H1 (cell line): ENCODE results near the gene CHRM4. TPM values are rescaled to one million over a fixed set of nuclear protein-coding genes. Genes with fewer than 3 reads are reported as not detected.

Source experiments
- CTCF ChIA-PET: fragments of 300-600 bp; sonication (Branson Sonifier 250); formaldehyde crosslinking; loops from one replicate; lab custom pipeline; 2021; ENCODE audit not compliant: partially characterized antibody; lab: Charles Lee
- POLR2A ChIA-PET: fragments of 300-600 bp; sonication (Branson Sonifier 250); formaldehyde crosslinking; loops from one replicate; lab custom pipeline; 2021; ENCODE audit warnings: inconsistent platforms; ENCODE audit not compliant: partially characterized antibody; lab: Charles Lee
- DNase-seq, 2 experiments: peaks; one replicate each; pipeline versions ENCODE4 v3.0.0 to v3.0.0-alpha.2; 2010 to 2022; ENCODE audit warnings: low spot score in 2 of 2, low read depth in 1 of 2, mixed read lengths in 1 of 2
- FAIRE-seq: peaks from 2 replicates; lab custom pipeline; 2011; peaks lifted over from hg19 to GRCh38; lab: Jason Lieb, UNC
- H2AFZ ChIP-seq: 2 replicates; pipeline ENCODE4 v1.8.1; 2012; ENCODE audit warnings: low read length, inconsistent platforms
- H2AK5ac ChIP-seq: 2 replicates; pipeline ENCODE4 v1.6.1; 2013; ENCODE audit warnings: low read depth, low read length
- H2BK120ac ChIP-seq: replicated peaks from 2 replicates; pipeline ENCODE3; 2013; ENCODE audit warnings: low read depth, low read length, inconsistent platforms
- H2BK12ac ChIP-seq: 2 replicates; pipeline ENCODE4 v1.6.1; 2013; ENCODE audit warnings: low read depth, low read length
- H2BK15ac ChIP-seq: 2 replicates; pipeline ENCODE4 v1.6.1; 2013; ENCODE audit warnings: low read length
- H2BK20ac ChIP-seq: 2 replicates; pipeline ENCODE4 v1.6.1; 2013; ENCODE audit warnings: low read length
- H2BK5ac ChIP-seq: 2 replicates; pipeline ENCODE4 v1.6.1; 2013; ENCODE audit warnings: low read depth, low read length
- H3K14ac ChIP-seq: 2 replicates; pipeline ENCODE4 v1.6.1; 2013; ENCODE audit warnings: inconsistent platforms; ENCODE audit not compliant: insufficient read length
- H3K18ac ChIP-seq: 2 replicates; pipeline ENCODE4 v1.6.1; 2013; ENCODE audit warnings: low read length; ENCODE audit errors: extremely low read depth
- H3K23ac ChIP-seq: 2 replicates; pipeline ENCODE4 v1.6.1; 2013; ENCODE audit warnings: inconsistent platforms; ENCODE audit not compliant: insufficient read length
- H3K23me2 ChIP-seq: 2 replicates; pipeline ENCODE4 v1.6.1; 2013; ENCODE audit warnings: low read depth, low read length
- H3K27ac ChIP-seq: 2 replicates; pipeline ENCODE4 v1.6.1; 2011; ENCODE audit warnings: low read depth, low read length, inconsistent platforms
- H3K27me3 ChIP-seq, 4 experiments: replicated peaks in 1 of 4; 1 replicate in 1 of 4; 2 replicates in 3 of 4; pipeline versions ENCODE4 v1.6.1 to v1.8.1; 2011 to 2013; ENCODE audit warnings: low read length in 3 of 4, mild to moderate bottlenecking in 3 of 4, inconsistent platforms in 2 of 4, mixed read lengths in 2 of 4, moderate library complexity in 1 of 4; ENCODE audit not compliant: control insufficient read depth in 3 of 4, insufficient read depth in 3 of 4; ENCODE audit errors: extremely low read depth in 1 of 4
- H3K36me3 ChIP-seq, 4 experiments: 2 replicates each; pipeline versions ENCODE4 v1.6.1 to v1.8.1; 2011 to 2013; ENCODE audit warnings: mild to moderate bottlenecking in 4 of 4, low read length in 3 of 4, moderate library complexity in 2 of 4, control low read depth in 1 of 4, inconsistent platforms in 1 of 4; ENCODE audit not compliant: insufficient read depth in 4 of 4, control insufficient read depth in 2 of 4
- H3K4ac ChIP-seq: replicated peaks from 2 replicates; pipeline ENCODE3; 2013; ENCODE audit warnings: low read length, low read depth, mixed read lengths, inconsistent platforms; ENCODE audit not compliant: insufficient read length
- H3K4me1 ChIP-seq, 4 experiments: replicated peaks in 1 of 4; 1 replicate in 1 of 4; 2 replicates in 3 of 4; pipeline versions ENCODE4 v1.6.1 to v1.8.1; 2011 to 2013; ENCODE audit warnings: low read length in 3 of 4, inconsistent platforms in 2 of 4, mixed read lengths in 1 of 4; ENCODE audit not compliant: insufficient read depth in 4 of 4, control insufficient read depth in 3 of 4
- H3K4me2 ChIP-seq, 2 experiments: 2 replicates each; pipeline versions ENCODE4 v1.6.1 to v1.8.1; 2011 to 2013; ENCODE audit warnings: low read depth in 2 of 2, low read length in 2 of 2, control low read depth in 1 of 2, inconsistent platforms in 1 of 2, mild to moderate bottlenecking in 1 of 2; ENCODE audit not compliant: insufficient read depth in 1 of 2
- H3K4me3 ChIP-seq, 4 experiments: fragments of 200-600, 300-600 bp in 1 of 4; sonication (generic), shearing (Covaris generic), sonication (Bioruptor Twin) in 1 of 4; 2 replicates each; pipeline versions ENCODE4 v1.5.1 to v1.8.1; 2011 to 2016; ENCODE audit warnings: low read length in 4 of 4, low read depth in 3 of 4, control low read depth in 2 of 4, inconsistent platforms in 2 of 4, mild to moderate bottlenecking in 2 of 4, mixed read lengths in 1 of 4, moderate library complexity in 1 of 4; ENCODE audit not compliant: insufficient read depth in 2 of 4; ENCODE audit errors: extremely low read depth in 1 of 4
- H3K56ac ChIP-seq: replicated peaks from 2 replicates; pipeline ENCODE3; 2013; ENCODE audit warnings: low read depth, mild to moderate bottlenecking, mixed read lengths, low read length, inconsistent platforms; ENCODE audit not compliant: insufficient read length
- H3K79me1 ChIP-seq: 2 replicates; pipeline ENCODE4 v1.6.1; 2013; ENCODE audit warnings: low read depth, low read length, control low read depth
- H3K79me2 ChIP-seq, 2 experiments: 2 replicates each; pipeline versions ENCODE4 v1.6.1 to v1.8.1; 2012 to 2013; ENCODE audit warnings: low read length in 2 of 2, mild to moderate bottlenecking in 2 of 2, inconsistent platforms in 1 of 2; ENCODE audit not compliant: insufficient read depth in 2 of 2, control insufficient read depth in 1 of 2
- H3K9ac ChIP-seq, 4 experiments: replicated peaks in 1 of 4; 1 replicate in 1 of 4; 2 replicates in 3 of 4; pipeline versions ENCODE4 v1.6.1 to v1.8.1; 2011 to 2013; ENCODE audit warnings: low read depth in 3 of 4, low read length in 3 of 4, control low read depth in 2 of 4, mild to moderate bottlenecking in 2 of 4, moderate library complexity in 2 of 4, inconsistent platforms in 1 of 4; ENCODE audit errors: extremely low read depth in 1 of 4
- H3K9me3 ChIP-seq, 2 experiments: 2 replicates each; pipeline versions ENCODE4 v1.6.1 to v1.8.1; 2012 to 2013; ENCODE audit warnings: mild to moderate bottlenecking in 2 of 2, moderate library complexity in 2 of 2, control low read depth in 1 of 2, inconsistent platforms in 1 of 2, low read depth in 1 of 2, low read length in 1 of 2, mixed read lengths in 1 of 2; ENCODE audit not compliant: insufficient read depth in 2 of 2
- H4K20me1 ChIP-seq, 2 experiments: replicated peaks in 1 of 2; 2 replicates each; pipeline versions ENCODE3 to v1.8.1; 2011 to 2013; ENCODE audit warnings: inconsistent platforms in 2 of 2, low read length in 2 of 2, mild to moderate bottlenecking in 1 of 2; ENCODE audit not compliant: insufficient read depth in 2 of 2, control insufficient read depth in 1 of 2
- H4K5ac ChIP-seq: 2 replicates; pipeline ENCODE4 v1.6.1; 2013; ENCODE audit warnings: low read length, low read depth, mixed read lengths, inconsistent platforms; ENCODE audit not compliant: insufficient read length
- H4K8ac ChIP-seq: 2 replicates; pipeline ENCODE4 v1.8.0; 2013; ENCODE audit warnings: mild to moderate bottlenecking, moderate library complexity, low read length, inconsistent platforms; ENCODE audit not compliant: insufficient read depth; ENCODE audit errors: extremely low read depth
- H4K91ac ChIP-seq: replicated peaks from 2 replicates; pipeline ENCODE3; 2013; ENCODE audit warnings: low read length, mixed read lengths, inconsistent platforms; ENCODE audit not compliant: insufficient read length
- BACH1 ChIP-seq: IDR thresholded peaks from 2 replicates; pipeline ENCODE4 v1.6.1; 2012; ENCODE audit warnings: low read length, improper control_type of control experiment
- CBX8 ChIP-seq: fragments of 300-800, 300-1000 bp; sonication (generic); IDR thresholded peaks from 2 replicates; pipeline ENCODE4 v1.7.1; 2016; ENCODE audit warnings: low read depth, low read length, borderline replicate concordance
- HDAC2 ChIP-seq, 2 experiments: fragments of 300-600 bp in 1 of 2; sonication (generic) in 1 of 2; IDR thresholded peaks; 2 replicates each; pipeline ENCODE4 v1.6.1; 2011 to 2012; ENCODE audit warnings: low read depth in 2 of 2, low read length in 2 of 2, mild to moderate bottlenecking in 2 of 2, moderate library complexity in 2 of 2, borderline replicate concordance in 1 of 2, inconsistent platforms in 1 of 2
- KDM4A ChIP-seq: IDR thresholded peaks from one replicate; pipeline ENCODE4 v1.7.1; 2012; ENCODE audit warnings: low read depth, mild to moderate bottlenecking, moderate library complexity, low read length, inconsistent platforms; ENCODE audit not compliant: severe bottlenecking
- POLR2AphosphoS5 ChIP-seq: IDR thresholded peaks from 2 replicates; pipeline ENCODE4 v1.6.1; 2011; ENCODE audit warnings: low read depth, low read length
- RAD21 ChIP-seq, 2 experiments: IDR thresholded peaks in 1 of 2; conservative IDR thresholded peaks in 1 of 2; 2 replicates each; pipeline ENCODE4 v1.6.1; 2011; ENCODE audit warnings: low read depth in 2 of 2, low read length in 2 of 2, improper control_type of control experiment in 1 of 2, inconsistent platforms in 1 of 2, mild to moderate bottlenecking in 1 of 2, moderate library complexity in 1 of 2
- WGBS, 2 experiments: shearing (Covaris generic) in 1 of 2; methylation state at CpG; one replicate each; pipeline versions ENCODE4 v1.1.6 to v1.1.7; 2013 to 2015; ENCODE audit warnings: low lambda C conversion rate in 2 of 2, mixed read lengths in 2 of 2, inconsistent platforms in 1 of 2, low coverage in 1 of 2, missing lambda C conversion rate in 1 of 2; ENCODE audit not compliant: insufficient replicate concordance in 2 of 2, insufficient coverage in 1 of 2, insufficient read length in 1 of 2; ENCODE audit errors: extremely low coverage in 1 of 2, missing lambda C conversion rate in 1 of 2; 5-methylcytosine and 5-hydroxymethylcytosine counted together
- polyA plus RNA-seq, 7 experiments: library from polyadenylated mRNA; depleted of rRNA in 3 of 7; stranded (reverse) in 5 of 7; unstranded in 2 of 7; fragments of >200 nt in 5 of 7; fragments of 200-250 nt in 2 of 7; gene quantifications; 1 replicate in 5 of 7; 2 replicates in 1 of 7; 4 replicates in 1 of 7; pipeline versions ENCODE4 v1.2.1 to v1.2.3, GENCODE V29; 2011 to 2013; ENCODE audit warnings: missing spikeins in 2 of 7, mixed read lengths in 2 of 7
- total RNA-seq: library from RNA; stranded (reverse); fragmentation: NEBNext Ultra II Directional; extraction: Animal tissue kit (Norgen Biotek cat#: 25700); gene quantifications from 2 replicates; pipeline ENCODE4 v1.2.1, GENCODE V29; 2021

The CHRM4 gene
- total and polyA plus RNA-seq, 2 of the 8 experiments (the other 6 are each of a cell fraction or from before 2014, with no cell fraction given), result 1.1 to 1.3 TPM

DNA sequence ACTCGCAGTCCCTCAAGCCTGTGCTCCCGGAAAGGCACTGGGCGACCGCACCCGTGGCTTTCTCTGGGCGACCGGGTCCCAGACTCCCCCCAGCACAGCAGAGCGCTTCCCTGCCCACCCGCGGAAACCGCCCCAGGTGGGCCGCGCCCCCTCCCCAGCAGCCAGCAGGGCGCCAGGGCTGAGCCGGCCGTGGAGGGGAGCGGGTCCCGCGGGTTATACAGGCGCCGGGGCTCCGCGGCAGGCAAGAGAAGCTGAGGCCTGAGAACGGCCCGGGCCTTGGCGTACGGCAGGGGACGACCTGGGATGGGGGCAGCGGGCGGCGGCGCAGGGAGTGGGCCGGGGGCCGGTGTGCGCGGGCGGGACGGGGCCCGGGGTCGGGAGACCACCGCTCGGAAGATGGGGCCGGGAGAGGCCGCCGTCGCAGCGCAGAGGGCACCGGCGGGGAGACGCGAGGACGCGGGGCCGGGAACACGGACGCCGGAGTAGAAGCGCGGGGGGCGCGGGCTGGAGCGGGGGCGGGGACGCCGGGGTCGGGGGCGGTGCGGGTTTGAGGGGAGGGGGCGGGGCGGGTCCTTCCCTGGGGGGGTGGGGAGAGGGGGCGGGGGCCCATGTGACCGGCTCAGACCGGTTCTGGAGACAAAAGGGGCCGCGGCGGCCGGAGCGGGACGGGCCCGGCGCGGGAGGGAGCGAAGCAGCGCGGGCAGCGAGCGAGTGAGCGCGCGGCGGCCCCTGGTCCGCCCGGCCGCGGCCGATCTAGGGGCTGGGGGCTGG lies 10.3 kb downstream of the CHRM4 start, which contains the start of gene MDK:
TSS of gene MDK (plus strand) at position 622 of the 771 bp plus-strand sequence. CDS start 389 bp downstream, outside the sequence.
- Histone ChIP-seq H4K20me1 (peaks cover 15 to 20% of the 10 kb centered on the region in 2 experiments), H2AK5ac (no peak within 1 kb of the TSS), H2BK20ac (0 out of 2 replicates have a peak within 1 kb of the TSS, but pooled peaks have one; percentile 32), H3K4me2 (peak within 1 kb of the TSS; percentile 69 to 94), H2BK15ac (peak within 1 kb of the TSS; percentile 46; the same call in 1 of the 2 replicates), H3K4me1 (peaks cover 0 to 16% (median 13%) of the 10 kb centered on the region in 4 experiments; a peak in 6 of 7 replicates), H3K18ac (peak within 1 kb of the TSS; percentile 93), H3K27me3 (no peaks in the 10 kb centered on the region), H3K79me2 (no peaks in the 10 kb centered on the region; a peak in 1 of 4 replicates), H3K23ac (no peak within 1 kb of the TSS), H3K4ac (peak within 1 kb of the TSS; percentile 71), H3K9ac (peak within 1 kb of the TSS; percentile 60 to 95 (median 82)), H4K8ac (peak within 1 kb of the TSS; percentile 98), H2BK5ac (peak within 1 kb of the TSS; percentile 61; the same call in 1 of the 2 replicates), H3K23me2 (peaks cover 9% of the 10 kb centered on the region; the same call in 1 of the 2 replicates), H3K79me1 (no peaks in the 10 kb centered on the region), H4K91ac (peak within 1 kb of the TSS; percentile 89), H4K5ac (peak within 1 kb of the TSS; percentile 94), H3K4me3 (peak within 1 kb of the TSS; percentile 71 to 95 (median 82)), H2AFZ (no peak within 1 kb of the TSS), H3K9me3 (no peaks in the 10 kb centered on the region), H2BK120ac (peak within 1 kb of the TSS; percentile 78), H2BK12ac (no peak within 1 kb of the TSS; the same call in 1 of the 2 replicates), H3K36me3 (peaks cover 0 to 20% (median 2%) of the 10 kb centered on the region in 4 experiments; a peak in 4 of 8 replicates), H3K14ac (no peak within 1 kb of the TSS), H3K56ac (peak within 1 kb of the TSS; percentile 79), H3K27ac (peak within 1 kb of the TSS; percentile 88)
- WGBS, 2 experiments, result 1% methylated on average over 23 of the region's 96 CpGs; no CpG with 5 or more reads in 1 of the 2 experiments
- POLR2A ChIA-PET, result interaction anchor here (0.5 to 3.8 kb wide), 20 partner anchors 9 to 315 kb away, joined by 3 to 35 read pairs (median 4); partner anchors contain the start of genes AMBRA1 and CHRM4
- no peak for FAIRE-seq
- CTCF ChIA-PET, result interaction anchor here (1.0 to 44.5 kb wide), 3 partner anchors 8 to 39 kb away, joined by 3 to 1004 read pairs (median 24); partner anchors contain the start of gene DGKZ
- DNase-seq, result peak in 1 of 2 experiments; percentile 83
- TF ChIP-seq BACH1 (no peak), POLR2AphosphoS5 (0 out of 2 replicates have a peak, but pooled peaks have one; percentile 27), RAD21 (IDR thresholded peaks at IDR 0.05 in 1 of 2, conservative IDR thresholded peaks at IDR 0.05 in 1 of 2; ENCODE audit: low read depth in 2 of 2, low read length in 2 of 2) (no peak), HDAC2 (IDR thresholded peaks at IDR 0.05; ENCODE audit: borderline replicate concordance in 1 of 2, low read depth in 2 of 2, low read length in 2 of 2) (peak in 1 of 2 experiments; percentile 22; a peak in 1 of 4 replicates), CBX8 (no peak), KDM4A (peak; percentile 51)
